GM12864 (cell line): ENCODE measurements around the gene CEP250.

Experiments used
- DNase-seq: peaks from one replicate; pipeline ENCODE4 v3.0.0-alpha.2; 2011; ENCODE audit warnings: low read depth
- H3K4me3 ChIP-seq: 2 replicates; pipeline ENCODE4 v1.5.1; 2011; ENCODE audit warnings: mild to moderate bottlenecking, low read depth, low read length, control low read depth
- TF ChIP-seq, protein P1 (sequence below): IDR thresholded peaks from 2 replicates; pipeline ENCODE4 v1.5.1; 2011; ENCODE audit warnings: low read depth, mild to moderate bottlenecking, moderate library complexity, low read length, control low read depth, inconsistent platforms; ENCODE audit errors: missing control alignments

CEP250 gene

GRCh38 chr20:35466856-35467255 is 11.5 kb downstream of the CEP250 start:
- TF ChIP-seq, protein P1, sequence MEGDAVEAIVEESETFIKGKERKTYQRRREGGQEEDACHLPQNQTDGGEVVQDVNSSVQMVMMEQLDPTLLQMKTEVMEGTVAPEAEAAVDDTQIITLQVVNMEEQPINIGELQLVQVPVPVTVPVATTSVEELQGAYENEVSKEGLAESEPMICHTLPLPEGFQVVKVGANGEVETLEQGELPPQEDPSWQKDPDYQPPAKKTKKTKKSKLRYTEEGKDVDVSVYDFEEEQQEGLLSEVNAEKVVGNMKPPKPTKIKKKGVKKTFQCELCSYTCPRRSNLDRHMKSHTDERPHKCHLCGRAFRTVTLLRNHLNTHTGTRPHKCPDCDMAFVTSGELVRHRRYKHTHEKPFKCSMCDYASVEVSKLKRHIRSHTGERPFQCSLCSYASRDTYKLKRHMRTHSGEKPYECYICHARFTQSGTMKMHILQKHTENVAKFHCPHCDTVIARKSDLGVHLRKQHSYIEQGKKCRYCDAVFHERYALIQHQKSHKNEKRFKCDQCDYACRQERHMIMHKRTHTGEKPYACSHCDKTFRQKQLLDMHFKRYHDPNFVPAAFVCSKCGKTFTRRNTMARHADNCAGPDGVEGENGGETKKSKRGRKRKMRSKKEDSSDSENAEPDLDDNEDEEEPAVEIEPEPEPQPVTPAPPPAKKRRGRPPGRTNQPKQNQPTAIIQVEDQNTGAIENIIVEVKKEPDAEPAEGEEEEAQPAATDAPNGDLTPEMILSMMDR: no peak
- no peak for DNase-seq
- H3K4me3 ChIP-seq: no peak overlapping the region

DNA sequence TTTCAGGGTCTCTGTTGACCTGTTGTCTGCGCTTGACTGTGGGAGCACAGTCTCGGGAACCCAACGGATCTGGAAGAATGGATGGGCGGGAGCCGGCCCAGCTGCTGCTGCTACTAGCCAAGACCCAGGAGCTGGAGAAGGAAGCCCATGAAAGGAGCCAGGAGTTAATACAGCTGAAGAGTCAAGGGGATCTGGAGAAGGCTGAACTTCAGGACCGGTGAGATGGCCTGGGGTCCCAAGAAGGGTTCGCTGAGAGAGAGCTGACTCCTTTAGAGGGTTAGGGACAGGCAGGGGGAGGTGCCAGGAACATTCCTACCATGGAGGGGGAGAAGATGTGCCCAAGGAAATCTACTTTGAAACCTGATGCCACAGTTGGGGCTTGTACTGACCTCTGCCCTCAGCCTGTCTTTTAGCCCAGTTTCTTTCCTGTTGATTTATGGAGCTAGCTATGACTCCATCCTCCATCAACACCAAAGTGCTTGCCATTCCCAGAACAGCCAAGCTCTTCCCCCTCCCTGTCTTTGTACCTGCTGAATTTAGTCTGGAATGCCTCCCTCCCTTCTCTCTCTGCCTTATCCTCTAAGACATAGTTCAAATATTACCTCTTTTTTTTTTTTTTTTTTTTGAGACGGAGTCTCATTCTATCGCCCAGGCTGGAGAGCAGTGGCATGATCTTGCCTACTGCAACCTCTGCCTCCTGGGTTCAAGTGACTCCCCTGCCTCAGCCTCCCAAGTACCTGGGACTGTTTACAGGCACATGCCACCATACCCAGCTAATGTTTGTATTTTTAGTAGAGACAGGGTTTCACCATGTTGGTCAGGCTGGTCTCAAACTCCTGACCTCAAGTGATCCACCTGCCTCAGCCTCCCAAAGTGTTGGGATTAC is 12.2 kb downstream of the CEP250 start:
- no peak overlapping the region for H3K4me3 ChIP-seq
- no peak for DNase-seq
- TF ChIP-seq, protein P1: no peak

GRCh38 chr20:35468671-35469334 is 13.4 kb downstream of the CEP250 start:
- TF ChIP-seq, protein P1: no peak
- no peak for DNase-seq
- H3K4me3 ChIP-seq: no peak overlapping the region

GRCh38 chr20:35472209-35472608 is 16.8 kb downstream of the CEP250 start:
- H3K4me3 ChIP-seq: no peak overlapping the region
- no peak for DNase-seq
- TF ChIP-seq, protein P1: no peak

- DNase-seq: no peak
- TF ChIP-seq, protein P1: no peak
- H3K4me3 ChIP-seq: no peak overlapping the region
Observed at GRCh38 chr20:35473684-35474083, 18.3 kb downstream of the CEP250 start.

DNA sequence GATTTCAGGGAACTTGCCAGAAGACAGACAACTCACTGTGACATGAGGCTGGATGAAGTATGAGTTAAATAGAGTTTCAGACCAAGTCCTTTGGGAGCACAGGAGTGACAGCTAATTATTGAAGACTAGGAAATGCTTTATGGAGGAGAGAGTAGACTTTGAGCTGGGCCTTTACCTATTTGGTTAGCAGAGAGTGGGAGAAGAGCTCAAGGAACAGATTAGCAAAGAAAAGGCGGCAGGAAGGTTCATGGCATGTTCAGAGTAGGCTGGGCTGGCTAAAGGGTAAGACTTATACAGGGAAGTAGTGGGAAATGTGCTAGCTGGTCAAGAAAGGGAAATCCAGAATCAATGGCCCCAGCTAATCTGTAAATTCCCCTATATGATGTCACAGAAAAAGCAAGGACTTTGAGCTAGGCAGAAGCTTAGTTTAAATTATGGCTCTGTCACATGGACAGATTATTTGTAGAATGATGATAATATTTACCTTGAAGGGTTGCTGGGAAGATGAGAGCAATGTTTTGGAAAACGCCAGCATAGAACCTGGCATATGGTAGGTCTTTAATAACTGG is 19.0 kb downstream of the CEP250 start:
- no peak overlapping the region for H3K4me3 ChIP-seq
- TF ChIP-seq, protein P1: no peak
- no peak for DNase-seq
